K562 (cell line): ENCODE measurements around the gene SPATA20. TPM values are rescaled to one million over a fixed set of nuclear protein-coding genes. Genes with fewer than 3 reads are reported as not detected.

Experiments
- ATAC-seq: fragments of 200-7000 bp; cut with Tn5 transposase; 3 replicates; pipeline ENCODE4 v1.9.1; 2020; ENCODE audit warnings: moderate library complexity
- BruUV-seq: library from RNA; stranded (reverse); fragments of 400-500 nt; replicated peaks from 2 replicates; lab custom pipeline; 2021; lab: Mats Ljungman, UMichigan
- CTCF ChIA-PET: fragments of 300-600 bp; formaldehyde crosslinking; extraction: SDS; loops from one replicate; lab custom pipeline; 2021; ENCODE audit warnings: low intra/inter-chr PET ratio; lab: Yijun Ruan, JAX
- POLR2A ChIA-PET: fragments of 300-600, 350-650 bp; sonication (Branson Sonifier 250); formaldehyde crosslinking; extraction: SDS; loops from one replicate; lab custom pipeline; 2021; ENCODE audit warnings: antibody characterized with exemption, inconsistent platforms; lab: Yijun Ruan, JAX
- DNase-seq, 4 experiments: peaks; one replicate each; pipeline versions ENCODE4 v3.0.0 to v3.0.0-alpha.2; 2011 to 2018; ENCODE audit warnings: low spot score in 3 of 4, mixed read lengths in 3 of 4; ENCODE audit errors: extremely low read depth in 1 of 4
- FAIRE-seq: peaks from 2 replicates; lab custom pipeline; 2011; peaks lifted over from hg19 to GRCh38; lab: Jason Lieb, UNC
- H2AFZ ChIP-seq: 2 replicates; pipeline ENCODE4 v1.6.0; 2011; ENCODE audit warnings: low read depth, low read length, control low read depth, inconsistent platforms
- H3K27ac ChIP-seq: fragments of 200-600 bp; 3 replicates; pipeline ENCODE4 v1.8.0; 2011; ENCODE audit warnings: low read depth, mild to moderate bottlenecking, control low read depth, inconsistent platforms, low read length, moderate library complexity, mixed read lengths; ENCODE audit errors: extremely low read depth
- H3K27me3 ChIP-seq, 2 experiments: fragments of 300-600 bp in 1 of 2; 2 replicates in 1 of 2; 3 replicates in 1 of 2; pipeline versions ENCODE4 v1.6.0 to v1.8.0; 2011; ENCODE audit warnings: inconsistent platforms in 2 of 2, low read length in 2 of 2, mild to moderate bottlenecking in 1 of 2, mixed read lengths in 1 of 2, moderate library complexity in 1 of 2; ENCODE audit not compliant: control insufficient read depth in 2 of 2, insufficient read depth in 2 of 2
- H3K36me3 ChIP-seq: fragments of 300-600 bp; 3 replicates; pipeline ENCODE4 v1.8.0; 2011; ENCODE audit warnings: mild to moderate bottlenecking, low read length, inconsistent platforms; ENCODE audit not compliant: control insufficient read depth, insufficient read depth
- H3K4me1 ChIP-seq, 2 experiments: fragments of 200-600 bp in 1 of 2; replicated peaks in 1 of 2; 2 replicates in 1 of 2; 3 replicates in 1 of 2; pipeline versions ENCODE4 v1.5.1 to v1.8.0; 2011; ENCODE audit warnings: inconsistent platforms in 2 of 2, low read length in 2 of 2, mild to moderate bottlenecking in 1 of 2, mixed read lengths in 1 of 2, moderate library complexity in 1 of 2; ENCODE audit not compliant: control insufficient read depth in 2 of 2, insufficient read depth in 2 of 2
- H3K4me2 ChIP-seq: 2 replicates; pipeline ENCODE4 v1.6.1; 2011; ENCODE audit warnings: low read length, control low read depth, inconsistent platforms, mixed read lengths; ENCODE audit not compliant: insufficient read depth
- H3K4me3 ChIP-seq: fragments of 200-600 bp; sonication (generic), shearing (Covaris generic); 2 replicates; pipeline ENCODE4 v1.5.1; 2016; ENCODE audit warnings: control low read depth, inconsistent platforms
- H3K79me2 ChIP-seq: fragments of 200-600 bp; 3 replicates; pipeline ENCODE4 v1.8.0; 2011; ENCODE audit warnings: low read length, inconsistent platforms; ENCODE audit not compliant: control insufficient read depth, insufficient read depth
- H3K9ac ChIP-seq, 2 experiments: 2 replicates each; pipeline versions ENCODE4 v1.6.0 to v1.6.1; 2011; ENCODE audit warnings: low read depth in 2 of 2, low read length in 2 of 2, control low read depth in 1 of 2, inconsistent platforms in 1 of 2, mild to moderate bottlenecking in 1 of 2, mixed read lengths in 1 of 2; ENCODE audit not compliant: insufficient read depth in 1 of 2
- H3K9me1 ChIP-seq: one replicate; pipeline ENCODE4 v1.6.0; 2011; ENCODE audit warnings: inconsistent platforms, mild to moderate bottlenecking, low read length, moderate library complexity; ENCODE audit not compliant: control insufficient read depth, insufficient read depth
- H3K9me3 ChIP-seq: replicated peaks from 2 replicates; pipeline ENCODE4 v1.5.1; 2011; ENCODE audit warnings: low read depth, low read length, inconsistent platforms; ENCODE audit not compliant: control insufficient read depth, insufficient read depth
- H4K20me1 ChIP-seq: replicated peaks from 2 replicates; pipeline ENCODE4 v1.6.1; 2011; ENCODE audit warnings: low read length, inconsistent platforms, mixed read lengths; ENCODE audit not compliant: control insufficient read depth, insufficient read depth
- CBFA2T3 ChIP-seq: fragments of 450-650 bp; IDR thresholded peaks from 2 replicates; pipeline ENCODE4 v1.6.1; 2017
- CTBP1 ChIP-seq: fragments of 450-650 bp; IDR thresholded peaks from 2 replicates; pipeline ENCODE4 v1.6.1; 2016; ENCODE audit warnings: borderline replicate concordance
- NFIX ChIP-seq: fragments of 250-450 bp; sonication (Bioruptor Pico); IDR thresholded peaks from 2 replicates; pipeline ENCODE4 v1.4.0; 2020; ENCODE audit warnings: low read depth, mild to moderate bottlenecking, moderate library complexity
- STAT5B ChIP-seq: fragments of 250-450 bp; sonication (Bioruptor Pico); IDR thresholded peaks from 2 replicates; pipeline ENCODE4 v1.8.0; 2021; ENCODE audit warnings: mild to moderate bottlenecking, inconsistent platforms
- TAF1 ChIP-seq: IDR thresholded peaks from 2 replicates; pipeline ENCODE4 v1.6.1; 2011; ENCODE audit warnings: mild to moderate bottlenecking, low read length, moderate library complexity; ENCODE audit not compliant: insufficient read depth, control insufficient read depth, severe bottlenecking; ENCODE audit errors: extremely low read depth
- WGBS: fragments of 100-300 bp; shearing (Covaris generic); methylation state at CpG from one replicate; pipeline ENCODE4 v1.1.6; 2016; ENCODE audit warnings: low coverage, mixed read lengths; ENCODE audit not compliant: insufficient coverage; ENCODE audit errors: missing lambda C conversion rate; 5-methylcytosine and 5-hydroxymethylcytosine counted together
- in situ Hi-C: fragments of 300-500 bp; cut with MboI; formaldehyde crosslinking; loops from 4 replicates; pipeline ENCODE4 v1.15.0; 2018; ENCODE audit warnings: inconsistent platforms, mixed read lengths
- intact Hi-C: fragments of 100-400 bp; cut with micrococcal nuclease; formaldehyde crosslinking; loops from 2 replicates; pipeline ENCODE4 v1.14.2; 2022
- polyA plus RNA-seq, 8 experiments: library from polyadenylated mRNA; depleted of rRNA in 4 of 8; stranded (reverse) in 5 of 8; unstranded in 3 of 8; fragments of >200 nt; fragmentation: Nextera tagmentation in 2 of 8; fragmentation: Illumina TruSeq in 1 of 8; extraction: Ambion mirVana in 2 of 8; extraction: Trizol in 1 of 8; gene quantifications; 2 replicates each; pipeline versions ENCODE4 v1.2.1 to v1.2.3, GENCODE V29; 2011 to 2014; ENCODE audit warnings: inconsistent platforms in 1 of 8, missing spikeins in 1 of 8
- total RNA-seq, 7 experiments: library from RNA; depleted of rRNA in 6 of 7; stranded (reverse); fragments of >200 nt in 6 of 7; fragmentation: Illumina TruSeq in 2 of 7; extraction: Trizol in 2 of 7; gene quantifications; 2 replicates each; pipeline versions ENCODE4 v1.2.1 to v1.2.3, GENCODE V29; 2011 to 2021; ENCODE audit warnings: low replicate concordance in 1 of 7
- TF ChIP-seq, protein P1 (sequence below): fragments of 450-650 bp; IDR thresholded peaks from one replicate; pipeline ENCODE4 v1.6.1; 2018; ENCODE audit warnings: mild to moderate bottlenecking, moderate library complexity; ENCODE audit not compliant: partially characterized antibody
- TF ChIP-seq, protein P2 (sequence below): fragments of 200-600 bp; sonication (generic); IDR thresholded peaks from one replicate; pipeline ENCODE4 v1.6.1; 2012; ENCODE audit warnings: mild to moderate bottlenecking, low read depth, low read length, inconsistent platforms
- TF ChIP-seq, protein P3 (sequence below): fragments of 250-450 bp; sonication (Bioruptor Pico); IDR thresholded peaks from 2 replicates; pipeline ENCODE4 v1.9.0; 2021; ENCODE audit warnings: mild to moderate bottlenecking

SPATA20 gene
- total and polyA plus RNA-seq, 9 of the 15 experiments (the other 6 are each of a cell fraction or from before 2014, with no cell fraction given) = 0.08 to 4.0 (median 1.5) TPM

DNA sequence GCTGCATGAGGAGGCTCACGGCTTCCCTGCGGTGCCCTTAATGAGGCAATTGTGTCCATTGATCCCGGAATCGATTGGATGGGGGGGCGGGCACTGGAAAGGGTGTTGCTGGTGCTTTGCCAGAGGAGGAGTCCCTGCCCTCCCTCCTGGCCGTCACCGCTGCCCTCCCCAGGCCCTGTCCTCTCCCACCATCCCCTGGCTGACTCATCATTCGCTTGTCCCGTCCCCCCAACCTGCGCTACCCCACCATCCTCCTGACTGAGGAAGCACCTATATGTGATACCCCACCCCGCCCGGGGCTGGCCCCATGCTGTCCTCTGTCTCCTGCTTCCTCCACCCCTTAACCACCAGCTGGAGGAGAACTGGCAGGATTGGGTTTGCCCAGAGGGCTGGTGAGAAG is 34.3 kb downstream of the SPATA20 start (continued):
- TF ChIP-seq NFIX (CRISPR knock-in tag) = no peak
- TF ChIP-seq, protein P1, sequence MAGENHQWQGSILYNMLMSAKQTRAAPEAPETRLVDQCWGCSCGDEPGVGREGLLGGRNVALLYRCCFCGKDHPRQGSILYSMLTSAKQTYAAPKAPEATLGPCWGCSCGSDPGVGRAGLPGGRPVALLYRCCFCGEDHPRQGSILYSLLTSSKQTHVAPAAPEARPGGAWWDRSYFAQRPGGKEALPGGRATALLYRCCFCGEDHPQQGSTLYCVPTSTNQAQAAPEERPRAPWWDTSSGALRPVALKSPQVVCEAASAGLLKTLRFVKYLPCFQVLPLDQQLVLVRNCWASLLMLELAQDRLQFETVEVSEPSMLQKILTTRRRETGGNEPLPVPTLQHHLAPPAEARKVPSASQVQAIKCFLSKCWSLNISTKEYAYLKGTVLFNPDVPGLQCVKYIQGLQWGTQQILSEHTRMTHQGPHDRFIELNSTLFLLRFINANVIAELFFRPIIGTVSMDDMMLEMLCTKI = no peak
- TF ChIP-seq, all 486 proteins: peak for 0

DNA sequence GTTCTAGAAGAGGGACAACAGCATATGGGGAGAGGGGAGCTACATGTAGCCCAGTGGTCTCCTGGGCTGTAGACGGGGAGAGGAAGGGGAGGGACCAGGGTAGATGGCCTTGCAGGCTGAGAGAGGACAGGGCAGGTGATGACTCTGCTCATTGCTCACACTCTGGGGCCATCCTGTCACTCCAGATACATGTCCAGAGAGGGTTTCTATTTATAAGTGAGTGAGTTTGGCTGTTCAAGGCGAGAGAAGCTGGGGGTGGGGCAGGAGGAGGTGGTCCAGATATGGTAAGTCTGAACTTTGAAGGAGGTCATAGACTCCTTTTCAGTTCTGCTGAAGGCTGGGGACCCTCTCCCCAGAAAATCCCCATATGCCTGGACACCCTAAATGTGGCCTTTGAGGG is 35.8 kb downstream of the SPATA20 start:
- ChIA-PET CTCF (no interaction called here), POLR2A (interaction anchor here (0.6 to 1.1 kb wide), 3 partner anchors 25 to 87 kb away, joined by 3 to 4 read pairs (median 3); no protein-coding TSS in a partner anchor)
- FAIRE-seq (no peak), DNase-seq (no peak), ATAC-seq (no peak)
- intact Hi-C loops (no loop called here), in situ Hi-C loops (no loop called here)
- peaks cover 40 to 92% of the 10 kb centered on the region in 2 experiments; a peak in 4 of 5 replicates for H3K27me3 ChIP-seq
- H4K20me1 ChIP-seq = peaks cover 13% of the 10 kb centered on the region
- H3K4me3 ChIP-seq = no peak overlapping the region
- H3K9me1 ChIP-seq = no peaks in the 10 kb centered on the region
- H3K79me2 ChIP-seq = no peaks in the 10 kb centered on the region
- WGBS = 0% methylated on average over 2 of the region's 2 CpGs
- no peaks in the 10 kb centered on the region for H3K9me3 ChIP-seq
- H2AFZ ChIP-seq = no peak overlapping the region
- no TSS peak for BruUV-seq
- no peak overlapping the region for H3K27ac ChIP-seq
- H3K36me3 ChIP-seq = no peaks in the 10 kb centered on the region
- peaks cover 7 to 17% of the 10 kb centered on the region in 2 experiments; a peak in 3 of 5 replicates for H3K4me1 ChIP-seq
- no peak overlapping the region for H3K4me2 ChIP-seq
- H3K9ac ChIP-seq = no peak overlapping the region
- TF ChIP-seq, protein P2, sequence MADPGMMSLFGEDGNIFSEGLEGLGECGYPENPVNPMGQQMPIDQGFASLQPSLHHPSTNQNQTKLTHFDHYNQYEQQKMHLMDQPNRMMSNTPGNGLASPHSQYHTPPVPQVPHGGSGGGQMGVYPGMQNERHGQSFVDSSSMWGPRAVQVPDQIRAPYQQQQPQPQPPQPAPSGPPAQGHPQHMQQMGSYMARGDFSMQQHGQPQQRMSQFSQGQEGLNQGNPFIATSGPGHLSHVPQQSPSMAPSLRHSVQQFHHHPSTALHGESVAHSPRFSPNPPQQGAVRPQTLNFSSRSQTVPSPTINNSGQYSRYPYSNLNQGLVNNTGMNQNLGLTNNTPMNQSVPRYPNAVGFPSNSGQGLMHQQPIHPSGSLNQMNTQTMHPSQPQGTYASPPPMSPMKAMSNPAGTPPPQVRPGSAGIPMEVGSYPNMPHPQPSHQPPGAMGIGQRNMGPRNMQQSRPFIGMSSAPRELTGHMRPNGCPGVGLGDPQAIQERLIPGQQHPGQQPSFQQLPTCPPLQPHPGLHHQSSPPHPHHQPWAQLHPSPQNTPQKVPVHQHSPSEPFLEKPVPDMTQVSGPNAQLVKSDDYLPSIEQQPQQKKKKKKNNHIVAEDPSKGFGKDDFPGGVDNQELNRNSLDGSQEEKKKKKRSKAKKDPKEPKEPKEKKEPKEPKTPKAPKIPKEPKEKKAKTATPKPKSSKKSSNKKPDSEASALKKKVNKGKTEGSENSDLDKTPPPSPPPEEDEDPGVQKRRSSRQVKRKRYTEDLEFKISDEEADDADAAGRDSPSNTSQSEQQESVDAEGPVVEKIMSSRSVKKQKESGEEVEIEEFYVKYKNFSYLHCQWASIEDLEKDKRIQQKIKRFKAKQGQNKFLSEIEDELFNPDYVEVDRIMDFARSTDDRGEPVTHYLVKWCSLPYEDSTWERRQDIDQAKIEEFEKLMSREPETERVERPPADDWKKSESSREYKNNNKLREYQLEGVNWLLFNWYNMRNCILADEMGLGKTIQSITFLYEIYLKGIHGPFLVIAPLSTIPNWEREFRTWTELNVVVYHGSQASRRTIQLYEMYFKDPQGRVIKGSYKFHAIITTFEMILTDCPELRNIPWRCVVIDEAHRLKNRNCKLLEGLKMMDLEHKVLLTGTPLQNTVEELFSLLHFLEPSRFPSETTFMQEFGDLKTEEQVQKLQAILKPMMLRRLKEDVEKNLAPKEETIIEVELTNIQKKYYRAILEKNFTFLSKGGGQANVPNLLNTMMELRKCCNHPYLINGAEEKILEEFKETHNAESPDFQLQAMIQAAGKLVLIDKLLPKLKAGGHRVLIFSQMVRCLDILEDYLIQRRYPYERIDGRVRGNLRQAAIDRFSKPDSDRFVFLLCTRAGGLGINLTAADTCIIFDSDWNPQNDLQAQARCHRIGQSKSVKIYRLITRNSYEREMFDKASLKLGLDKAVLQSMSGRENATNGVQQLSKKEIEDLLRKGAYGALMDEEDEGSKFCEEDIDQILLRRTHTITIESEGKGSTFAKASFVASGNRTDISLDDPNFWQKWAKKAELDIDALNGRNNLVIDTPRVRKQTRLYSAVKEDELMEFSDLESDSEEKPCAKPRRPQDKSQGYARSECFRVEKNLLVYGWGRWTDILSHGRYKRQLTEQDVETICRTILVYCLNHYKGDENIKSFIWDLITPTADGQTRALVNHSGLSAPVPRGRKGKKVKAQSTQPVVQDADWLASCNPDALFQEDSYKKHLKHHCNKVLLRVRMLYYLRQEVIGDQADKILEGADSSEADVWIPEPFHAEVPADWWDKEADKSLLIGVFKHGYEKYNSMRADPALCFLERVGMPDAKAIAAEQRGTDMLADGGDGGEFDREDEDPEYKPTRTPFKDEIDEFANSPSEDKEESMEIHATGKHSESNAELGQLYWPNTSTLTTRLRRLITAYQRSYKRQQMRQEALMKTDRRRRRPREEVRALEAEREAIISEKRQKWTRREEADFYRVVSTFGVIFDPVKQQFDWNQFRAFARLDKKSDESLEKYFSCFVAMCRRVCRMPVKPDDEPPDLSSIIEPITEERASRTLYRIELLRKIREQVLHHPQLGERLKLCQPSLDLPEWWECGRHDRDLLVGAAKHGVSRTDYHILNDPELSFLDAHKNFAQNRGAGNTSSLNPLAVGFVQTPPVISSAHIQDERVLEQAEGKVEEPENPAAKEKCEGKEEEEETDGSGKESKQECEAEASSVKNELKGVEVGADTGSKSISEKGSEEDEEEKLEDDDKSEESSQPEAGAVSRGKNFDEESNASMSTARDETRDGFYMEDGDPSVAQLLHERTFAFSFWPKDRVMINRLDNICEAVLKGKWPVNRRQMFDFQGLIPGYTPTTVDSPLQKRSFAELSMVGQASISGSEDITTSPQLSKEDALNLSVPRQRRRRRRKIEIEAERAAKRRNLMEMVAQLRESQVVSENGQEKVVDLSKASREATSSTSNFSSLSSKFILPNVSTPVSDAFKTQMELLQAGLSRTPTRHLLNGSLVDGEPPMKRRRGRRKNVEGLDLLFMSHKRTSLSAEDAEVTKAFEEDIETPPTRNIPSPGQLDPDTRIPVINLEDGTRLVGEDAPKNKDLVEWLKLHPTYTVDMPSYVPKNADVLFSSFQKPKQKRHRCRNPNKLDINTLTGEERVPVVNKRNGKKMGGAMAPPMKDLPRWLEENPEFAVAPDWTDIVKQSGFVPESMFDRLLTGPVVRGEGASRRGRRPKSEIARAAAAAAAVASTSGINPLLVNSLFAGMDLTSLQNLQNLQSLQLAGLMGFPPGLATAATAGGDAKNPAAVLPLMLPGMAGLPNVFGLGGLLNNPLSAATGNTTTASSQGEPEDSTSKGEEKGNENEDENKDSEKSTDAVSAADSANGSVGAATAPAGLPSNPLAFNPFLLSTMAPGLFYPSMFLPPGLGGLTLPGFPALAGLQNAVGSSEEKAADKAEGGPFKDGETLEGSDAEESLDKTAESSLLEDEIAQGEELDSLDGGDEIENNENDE = no peak
- TF ChIP-seq, protein P3, sequence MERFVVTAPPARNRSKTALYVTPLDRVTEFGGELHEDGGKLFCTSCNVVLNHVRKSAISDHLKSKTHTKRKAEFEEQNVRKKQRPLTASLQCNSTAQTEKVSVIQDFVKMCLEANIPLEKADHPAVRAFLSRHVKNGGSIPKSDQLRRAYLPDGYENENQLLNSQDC (CRISPR knock-in tag) = no peak
- TF ChIP-seq TAF1 (no peak), CBFA2T3 (no peak), CTBP1 (no peak), STAT5B (CRISPR knock-in tag) (no peak)
